ENCODE results near the gene PHC2. TPM values are rescaled to one million over a fixed set of nuclear protein-coding genes. Genes with fewer than 3 reads are reported as not detected.

PHC2 gene
- total RNA-seq, 1 experiment from 2014 or later = 9.4 TPM

GRCh38 chr1:33459691-33460090 lies 28.8 kb upstream of the PHC2 start:
- H4K5ac ChIP-seq (ENCODE audit: insufficient read length, low read depth, low read length) = no peak overlapping the region
- H3K9me3 ChIP-seq (ENCODE audit: control insufficient read depth, low read depth, low read length) = no peaks in the 10 kb centered on the region
- H3K27me3 Mint-ChIP-seq (ENCODE audit: low read depth) = peaks cover 5% of the 10 kb centered on the region
- H2BK15ac ChIP-seq (ENCODE audit: low read depth, low read length) = 0 out of 2 replicates have a peak overlapping the region, but pooled peaks have one; percentile 31
- no peak overlapping the region for H4K91ac ChIP-seq (ENCODE audit: insufficient read length, low read depth, low read length)
- no peak overlapping the region for H2AK5ac ChIP-seq (ENCODE audit: insufficient read length, low read length)
- H3K4me3 Mint-ChIP-seq = no peak overlapping the region
- H3K56ac ChIP-seq (ENCODE audit: insufficient read length, low read depth, low read length) = no peak overlapping the region
- no CpG with 5 or more reads among the region's 4 CpGs for WGBS (ENCODE audit: extremely low coverage, insufficient read length, low lambda C conversion rate)
- H3K79me2 ChIP-seq (ENCODE audit: insufficient read depth, low read length) = no peaks in the 10 kb centered on the region
- H3K23ac ChIP-seq (ENCODE audit: insufficient read length, low read depth, low read length) = no peak overlapping the region
- H3K4me1 ChIP-seq (ENCODE audit: insufficient read depth, low read length) = no peaks in the 10 kb centered on the region; the same call in 1 of the 2 replicates
- H3K4me2 ChIP-seq (ENCODE audit: insufficient read depth, insufficient read length, low read length) = no peak overlapping the region
- no peak overlapping the region for H3K9ac ChIP-seq (ENCODE audit: extremely low read depth, insufficient read length, low read length)
- H3K79me1 ChIP-seq (ENCODE audit: insufficient read depth, low read depth, low read length, poor library complexity, severe bottlenecking) = no peaks in the 10 kb centered on the region
- peaks cover 6 to 8% of the 10 kb centered on the region in 2 experiments for H3K4me1 Mint-ChIP-seq
- no peak overlapping the region for H3T11ph ChIP-seq (ENCODE audit: low read length)
- no peaks in the 10 kb centered on the region; a peak in 1 of 5 replicates for H3K9me3 Mint-ChIP-seq
- H3K27ac ChIP-seq (ENCODE audit: insufficient read length, low read depth, low read length) = no peak overlapping the region
- no peak overlapping the region for H3K18ac ChIP-seq (ENCODE audit: insufficient read length, low read depth, low read length)
- no peak overlapping the region for H2BK5ac ChIP-seq (ENCODE audit: insufficient read length, low read length)
- no peak for TF ChIP-seq CTCF (conservative IDR thresholded peaks at IDR 0.05)
- no peaks in the 10 kb centered on the region for H3K23me2 ChIP-seq (ENCODE audit: insufficient read length, low read depth, low read length, poor library complexity, severe bottlenecking)
- no peaks in the 10 kb centered on the region for H3K36me3 Mint-ChIP-seq (ENCODE audit: insufficient read depth in 1 of 3, low read depth in 3 of 3)
- H4K8ac ChIP-seq (replicated peaks; ENCODE audit: insufficient read length, low read depth, low read length) = no peak overlapping the region
- no peak for DNase-seq
- H3K27me3 ChIP-seq (ENCODE audit: insufficient read depth, low read length) = no peaks in the 10 kb centered on the region
- no peaks in the 10 kb centered on the region for H4K20me1 ChIP-seq (ENCODE audit: control insufficient read depth, insufficient read depth, insufficient read length)
- H2BK20ac ChIP-seq (ENCODE audit: low read depth, low read length, poor library complexity, severe bottlenecking) = no peak overlapping the region
- H2BK12ac ChIP-seq (ENCODE audit: insufficient read length, low read depth, low read length) = no peak overlapping the region
- H2BK120ac ChIP-seq (ENCODE audit: low read depth, low read length, poor library complexity, severe bottlenecking) = no peak overlapping the region
- no peak overlapping the region; the same call in 1 of the 2 replicates for H3K14ac ChIP-seq (ENCODE audit: insufficient read depth, low read length)
- no peak overlapping the region for H3K27ac Mint-ChIP-seq
- no peak overlapping the region for H3K4ac ChIP-seq (ENCODE audit: low read depth, low read length)
- no peak overlapping the region for H2AFZ ChIP-seq (ENCODE audit: low read length)

Data from H9 (cell line).